ENCODE data around the gene RPL6.

DNA sequence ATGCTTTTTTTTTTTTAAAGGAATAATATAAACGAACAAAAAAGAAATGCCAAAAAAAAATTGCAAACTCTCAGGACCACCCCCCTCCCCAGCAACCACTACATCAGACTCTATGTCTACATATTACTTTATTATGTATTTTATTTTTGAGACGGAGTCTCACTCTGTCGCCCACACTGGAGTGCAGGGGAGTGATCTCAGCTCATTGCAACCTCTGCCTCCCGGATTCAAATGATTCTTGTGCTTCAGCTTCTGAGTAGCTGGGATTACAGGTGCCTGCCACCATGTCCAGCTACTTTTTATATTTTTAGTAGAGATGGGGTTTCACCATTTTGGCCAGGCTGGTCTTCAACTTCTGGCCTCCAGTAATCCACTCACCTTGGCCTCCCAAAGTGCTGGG, 50.1 kb downstream of the RPL6 start:
- TF ChIP-seq, protein P1, sequence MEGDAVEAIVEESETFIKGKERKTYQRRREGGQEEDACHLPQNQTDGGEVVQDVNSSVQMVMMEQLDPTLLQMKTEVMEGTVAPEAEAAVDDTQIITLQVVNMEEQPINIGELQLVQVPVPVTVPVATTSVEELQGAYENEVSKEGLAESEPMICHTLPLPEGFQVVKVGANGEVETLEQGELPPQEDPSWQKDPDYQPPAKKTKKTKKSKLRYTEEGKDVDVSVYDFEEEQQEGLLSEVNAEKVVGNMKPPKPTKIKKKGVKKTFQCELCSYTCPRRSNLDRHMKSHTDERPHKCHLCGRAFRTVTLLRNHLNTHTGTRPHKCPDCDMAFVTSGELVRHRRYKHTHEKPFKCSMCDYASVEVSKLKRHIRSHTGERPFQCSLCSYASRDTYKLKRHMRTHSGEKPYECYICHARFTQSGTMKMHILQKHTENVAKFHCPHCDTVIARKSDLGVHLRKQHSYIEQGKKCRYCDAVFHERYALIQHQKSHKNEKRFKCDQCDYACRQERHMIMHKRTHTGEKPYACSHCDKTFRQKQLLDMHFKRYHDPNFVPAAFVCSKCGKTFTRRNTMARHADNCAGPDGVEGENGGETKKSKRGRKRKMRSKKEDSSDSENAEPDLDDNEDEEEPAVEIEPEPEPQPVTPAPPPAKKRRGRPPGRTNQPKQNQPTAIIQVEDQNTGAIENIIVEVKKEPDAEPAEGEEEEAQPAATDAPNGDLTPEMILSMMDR (IDR thresholded peaks at IDR 0.05): no peak
- TF ChIP-seq POLR2AphosphoS5 (IDR thresholded peaks at IDR 0.05): no peak
- no peak for TF ChIP-seq POLR2A (IDR thresholded peaks at IDR 0.05)
